Activated T-helper 9 cell treated with anti-CD3 and anti-CD28 coated beads, Interleukin-2, amount 50 U/mL, for 16 hours (primary cell): Measurements from ENCODE around the gene REG3A.

Source experiments
- DNase-seq: peaks from one replicate; pipeline ENCODE4 v3.0.0-alpha.2; 2020; ENCODE audit warnings: low read depth

Gene REG3A

GRCh38 chr2:79159653-79160052 is at the start of gene REG3A:
TSS of gene REG3A (minus strand) at chr2:79159753. CDS start at chr2:79159405, 348 bp downstream.
- no peak for DNase-seq

GRCh38 chr2:79200762-79201161 is 41.2 kb upstream of the REG3A start:
- DNase-seq: no peak

GRCh38 chr2:79191816-79192215 is 32.3 kb upstream of the REG3A start:
- DNase-seq: no peak

- no peak for DNase-seq
Measured at GRCh38 chr2:79191081-79191480, 31.5 kb upstream of the REG3A start.

GRCh38 chr2:79189465-79189864 is 29.9 kb upstream of the REG3A start:
- no peak for DNase-seq

GRCh38 chr2:79181617-79182016 is 22.1 kb upstream of the REG3A start:
- DNase-seq: no peak

GRCh38 chr2:79180092-79180491 is 20.5 kb upstream of the REG3A start:
- no peak for DNase-seq

- no peak for DNase-seq
Measured at GRCh38 chr2:79179036-79179435, 19.5 kb upstream of the REG3A start.

GRCh38 chr2:79178076-79178674 is 18.6 kb upstream of the REG3A start:
- no peak for DNase-seq

GRCh38 chr2:79171348-79171958 is 11.9 kb upstream of the REG3A start:
- no peak for DNase-seq

- no peak for DNase-seq
Measured at GRCh38 chr2:79162801-79163200, 3.2 kb upstream of the REG3A start.

- DNase-seq: no peak
Measured at GRCh38 chr2:79162132-79162531, 2.6 kb upstream of the REG3A start.

- no peak for DNase-seq
Measured at GRCh38 chr2:79159030-79159429, 523 bp downstream of the REG3A start.

GRCh38 chr2:79155826-79156476 is 3.6 kb downstream of the REG3A start:
- DNase-seq: no peak

- no peak for DNase-seq
Measured at GRCh38 chr2:79139423-79139822, 20.1 kb downstream of the REG3A start.

- DNase-seq: no peak
Measured at GRCh38 chr2:79138385-79138784, 21.2 kb downstream of the REG3A start.

GRCh38 chr2:79131687-79132086 is 27.9 kb downstream of the REG3A start:
- no peak for DNase-seq

GRCh38 chr2:79129804-79130203 is 29.7 kb downstream of the REG3A start:
- DNase-seq: no peak

- DNase-seq: no peak
Measured at GRCh38 chr2:79129260-79129659, 30.3 kb downstream of the REG3A start.

GRCh38 chr2:79128406-79128805 is 31.1 kb downstream of the REG3A start:
- DNase-seq: no peak

GRCh38 chr2:79125721-79125985 is 33.9 kb downstream of the REG3A start:
- DNase-seq: no peak

GRCh38 chr2:79124907-79125720 is 34.4 kb downstream of the REG3A start:
- DNase-seq: no peak

- DNase-seq: no peak
Measured at GRCh38 chr2:79122676-79123075, 36.9 kb downstream of the REG3A start.
